Endothelial cell of umbilical vein (primary cell): ENCODE measurements around the gene FAM114A1. TPM values are rescaled to one million over a fixed set of nuclear protein-coding genes. Genes with fewer than 3 reads are reported as not detected.

Source experiments
- BruUV-seq: library from RNA; stranded (reverse); fragments of 400-500 nt; replicated peaks from 2 replicates; lab custom pipeline; 2021; lab: Mats Ljungman, UMichigan
- CTCF ChIA-PET: fragments of 300-600, 350-600 bp; sonication (Branson Sonifier 250); formaldehyde crosslinking; loops from one replicate; lab custom pipeline; 2021; ENCODE audit warnings: antibody characterized with exemption, inconsistent platforms; lab: Charles Lee
- POLR2A ChIA-PET: fragments of 300-600, 350-600 bp; sonication (Branson Sonifier 250); formaldehyde crosslinking; loops from one replicate; lab custom pipeline; 2021; ENCODE audit warnings: antibody characterized with exemption, inconsistent platforms; lab: Charles Lee
- DNase-seq: peaks from one replicate; pipeline ENCODE4 v3.0.0-alpha.2; 2011; ENCODE audit warnings: low read depth, low spot score
- FAIRE-seq: peaks from 2 replicates; lab custom pipeline; 2011; peaks lifted over from hg19 to GRCh38; lab: Jason Lieb, UNC
- H2AFZ ChIP-seq: 2 replicates; pipeline ENCODE4 v1.6.0; 2012; ENCODE audit warnings: low read depth, low read length, control low read depth, inconsistent platforms
- H3K27ac ChIP-seq: 2 replicates; pipeline ENCODE4 v1.5.1; 2011; ENCODE audit warnings: low read depth, mild to moderate bottlenecking, control low read depth, low read length, moderate library complexity; ENCODE audit not compliant: insufficient read depth
- H3K27me3 ChIP-seq, 2 experiments: 2 replicates each; pipeline versions ENCODE4 v1.6.0 to v1.6.1; 2011; ENCODE audit warnings: low read length in 2 of 2, mixed read lengths in 1 of 2; ENCODE audit not compliant: control insufficient read depth in 2 of 2, insufficient read depth in 2 of 2
- H3K36me3 ChIP-seq, 2 experiments: 2 replicates in 1 of 2; 3 replicates in 1 of 2; pipeline ENCODE4 v1.5.1; 2011; ENCODE audit warnings: low read length in 2 of 2, mild to moderate bottlenecking in 1 of 2, moderate library complexity in 1 of 2; ENCODE audit not compliant: control insufficient read depth in 2 of 2, insufficient read depth in 2 of 2; ENCODE audit errors: extremely low read depth in 1 of 2
- H3K4me1 ChIP-seq: 3 replicates; pipeline ENCODE4 v1.5.1; 2011; ENCODE audit warnings: mild to moderate bottlenecking, low read length; ENCODE audit not compliant: control insufficient read depth, insufficient read depth; ENCODE audit errors: extremely low read depth
- H3K4me2 ChIP-seq: 2 replicates; pipeline ENCODE4 v1.6.1; 2011; ENCODE audit warnings: low read length, control low read depth, mixed read lengths; ENCODE audit not compliant: insufficient read depth
- H3K4me3 ChIP-seq, 3 experiments: fragments of 200-600 bp in 1 of 3; sonication (generic), shearing (Covaris generic) in 1 of 3; replicated peaks in 1 of 3; 2 replicates each; pipeline ENCODE4 v1.5.1; 2011 to 2016; ENCODE audit warnings: control low read depth in 3 of 3, low read length in 3 of 3, mild to moderate bottlenecking in 2 of 3, inconsistent platforms in 1 of 3, low read depth in 1 of 3, moderate library complexity in 1 of 3; ENCODE audit not compliant: insufficient read depth in 1 of 3
- H3K79me2 ChIP-seq: 2 replicates; pipeline ENCODE4 v1.6.0; 2012; ENCODE audit warnings: low read length, inconsistent platforms; ENCODE audit not compliant: control insufficient read depth, insufficient read depth
- H3K9ac ChIP-seq: replicated peaks from 2 replicates; pipeline ENCODE3; 2011; ENCODE audit warnings: low read length, control low read depth; ENCODE audit not compliant: insufficient read depth; ENCODE audit errors: extremely low read depth
- H3K9me1 ChIP-seq: replicated peaks from 3 replicates; pipeline ENCODE4 v1.6.0; 2011; ENCODE audit warnings: mild to moderate bottlenecking, low read length; ENCODE audit not compliant: control insufficient read depth, insufficient read depth; ENCODE audit errors: extremely low read depth
- H3K9me3 ChIP-seq: replicated peaks from 2 replicates; pipeline ENCODE4 v1.5.1; 2012; ENCODE audit warnings: low read length, inconsistent platforms; ENCODE audit not compliant: control insufficient read depth, insufficient read depth
- H4K20me1 ChIP-seq: replicated peaks from 2 replicates; pipeline ENCODE3; 2011; ENCODE audit warnings: mild to moderate bottlenecking, low read length; ENCODE audit not compliant: control insufficient read depth, insufficient read depth; ENCODE audit errors: extremely low read depth
- EZH2 ChIP-seq: IDR thresholded peaks from 2 replicates; pipeline ENCODE4 v1.6.1; 2012; ENCODE audit warnings: borderline replicate concordance, low read depth, mild to moderate bottlenecking, moderate library complexity, low read length, inconsistent platforms; ENCODE audit not compliant: severe bottlenecking
- FOS ChIP-seq: IDR thresholded peaks from 2 replicates; pipeline ENCODE4 v1.6.1; 2011; ENCODE audit warnings: mild to moderate bottlenecking, low read length, moderate library complexity, borderline replicate concordance; ENCODE audit not compliant: insufficient read depth
- GATA2 ChIP-seq: IDR thresholded peaks from 2 replicates; pipeline ENCODE4 v1.7.0; 2011; ENCODE audit warnings: low read depth, mild to moderate bottlenecking, moderate library complexity, mixed read lengths, low read length; ENCODE audit not compliant: insufficient read length, insufficient read depth
- JUN ChIP-seq: IDR thresholded peaks from 2 replicates; pipeline ENCODE4 v1.6.1; 2011; ENCODE audit warnings: borderline replicate concordance, low read depth; ENCODE audit not compliant: insufficient read length, insufficient read depth
- MAX ChIP-seq: IDR thresholded peaks from 2 replicates; pipeline ENCODE4 v1.6.1; 2011; ENCODE audit not compliant: insufficient read depth, insufficient read length
- MYC ChIP-seq: IDR thresholded peaks from one replicate; pipeline ENCODE4 v1.6.1; 2011; ENCODE audit warnings: mild to moderate bottlenecking, low read depth, low read length
- POLR2A ChIP-seq: IDR thresholded peaks from 2 replicates; pipeline ENCODE4 v1.6.1; 2012; ENCODE audit warnings: low read depth, mild to moderate bottlenecking, control low read depth, low read length
- POLR2AphosphoS5 ChIP-seq: IDR thresholded peaks from 2 replicates; pipeline ENCODE4 v1.6.1; 2012; ENCODE audit warnings: low read depth, mild to moderate bottlenecking, control low read depth, low read length, moderate library complexity; ENCODE audit not compliant: insufficient read depth
- dilution Hi-C: fragments of 300-500 bp; cut with MboI; formaldehyde crosslinking; loops from one replicate; pipeline ENCODE4 v1.15.0; 2019; ENCODE audit warnings: low sequenced_read_pairs; ENCODE audit not compliant: extremely low pct_ligation_motif_present
- intact Hi-C: fragments of 100-400 bp; cut with micrococcal nuclease; formaldehyde crosslinking; loops from one replicate; pipeline ENCODE4 v1.10.0; 2022
- polyA plus RNA-seq, 4 experiments: library from polyadenylated mRNA; depleted of rRNA in 3 of 4; stranded (reverse) in 3 of 4; unstranded in 1 of 4; fragments of >200 nt; gene quantifications; 2 replicates each; pipeline versions ENCODE4 v1.2.1 to v1.2.3, GENCODE V29; 2011 to 2012; ENCODE audit warnings: missing spikeins in 1 of 4
- total RNA-seq: library from RNA; stranded (reverse); gene quantifications from 2 replicates; pipeline ENCODE4 v1.2.3, GENCODE V29; 2021
- TF ChIP-seq, protein P1 (sequence below), 2 donors: IDR thresholded peaks; 1 replicate in 1 of 2; 2 replicates in 1 of 2; pipeline ENCODE4 v1.5.1; 2011; ENCODE audit warnings: low read length in 2 of 2, mild to moderate bottlenecking in 2 of 2, moderate library complexity in 2 of 2, control low read depth in 1 of 2, inconsistent platforms in 1 of 2, low read depth in 1 of 2; ENCODE audit not compliant: insufficient read depth in 1 of 2; ENCODE audit errors: extremely low read depth in 1 of 2

The FAM114A1 gene
- total and polyA plus RNA-seq, 2 donors (not counting 3 experiments of a cell fraction or from before 2014, with no cell fraction given) = 99.2 to 118 TPM

- dilution Hi-C loops = no loop called here
- DNase-seq = no peak
- Histone ChIP-seq H2AFZ (no peak overlapping the region), H3K9me1 (no peaks in the 10 kb centered on the region), H3K4me1 (no peaks in the 10 kb centered on the region), H3K4me2 (no peak overlapping the region), H3K27me3 (no peaks in the 10 kb centered on the region), H3K9ac (no peak overlapping the region), H3K4me3 (no peak overlapping the region), H3K9me3 (no peaks in the 10 kb centered on the region), H4K20me1 (no peaks in the 10 kb centered on the region), H3K36me3 (no peaks in the 10 kb centered on the region), H3K27ac (no peak overlapping the region), H3K79me2 (no peaks in the 10 kb centered on the region)
- POLR2A ChIA-PET = no interaction called here
- FAIRE-seq = no peak
- no TSS peak for BruUV-seq
- intact Hi-C loops = loop anchor here (5.0 kb wide), 1 partner anchor 53 kb away; no protein-coding TSS in a partner anchor
- CTCF ChIA-PET = no interaction called here
- TF ChIP-seq POLR2AphosphoS5 (no peak), FOS (no peak), POLR2A (no peak), MYC (no peak), GATA2 (no peak), JUN (no peak), MAX (no peak), EZH2 (no peak)
- TF ChIP-seq, protein P1, sequence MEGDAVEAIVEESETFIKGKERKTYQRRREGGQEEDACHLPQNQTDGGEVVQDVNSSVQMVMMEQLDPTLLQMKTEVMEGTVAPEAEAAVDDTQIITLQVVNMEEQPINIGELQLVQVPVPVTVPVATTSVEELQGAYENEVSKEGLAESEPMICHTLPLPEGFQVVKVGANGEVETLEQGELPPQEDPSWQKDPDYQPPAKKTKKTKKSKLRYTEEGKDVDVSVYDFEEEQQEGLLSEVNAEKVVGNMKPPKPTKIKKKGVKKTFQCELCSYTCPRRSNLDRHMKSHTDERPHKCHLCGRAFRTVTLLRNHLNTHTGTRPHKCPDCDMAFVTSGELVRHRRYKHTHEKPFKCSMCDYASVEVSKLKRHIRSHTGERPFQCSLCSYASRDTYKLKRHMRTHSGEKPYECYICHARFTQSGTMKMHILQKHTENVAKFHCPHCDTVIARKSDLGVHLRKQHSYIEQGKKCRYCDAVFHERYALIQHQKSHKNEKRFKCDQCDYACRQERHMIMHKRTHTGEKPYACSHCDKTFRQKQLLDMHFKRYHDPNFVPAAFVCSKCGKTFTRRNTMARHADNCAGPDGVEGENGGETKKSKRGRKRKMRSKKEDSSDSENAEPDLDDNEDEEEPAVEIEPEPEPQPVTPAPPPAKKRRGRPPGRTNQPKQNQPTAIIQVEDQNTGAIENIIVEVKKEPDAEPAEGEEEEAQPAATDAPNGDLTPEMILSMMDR (IDR thresholded peaks at IDR 0.05; ENCODE audit: extremely low read depth in 1 of 2, insufficient read depth in 1 of 2, low read depth in 1 of 2, low read length in 2 of 2) = no peak
These were observed 121.9 kb downstream of the FAM114A1 start for GRCh38 chr4:38989487-38989886.
